Large intestine (tissue), 3 donors: ENCODE results near the gene ZDHHC11. TPM values are rescaled to one million over a fixed set of nuclear protein-coding genes. Genes with fewer than 3 reads are reported as not detected.
A peak's percentile ranks its signal among the peaks of the same experiment; 100 is the strongest.
"Not testable (repeated sequence)": the region's sequence is repeated elsewhere in the genome, so short reads cannot be mapped to it uniquely, and the experiment has no call there.

Experiments used
- DNase-seq, 2 donors: peaks; one replicate each; pipeline versions ENCODE4 v3.0.0 to v3.0.0-alpha.2; 2013
- H3K27ac ChIP-seq: one replicate; pipeline ENCODE4 v1.5.1; 2013; ENCODE audit warnings: low read length
- H3K27me3 ChIP-seq: 2 replicates; pipeline ENCODE4 v1.6.1; 2013; ENCODE audit warnings: low read length; ENCODE audit not compliant: control insufficient read depth, insufficient read depth
- H3K36me3 ChIP-seq: 2 replicates; pipeline ENCODE4 v1.6.1; 2013; ENCODE audit warnings: low read length; ENCODE audit not compliant: control insufficient read depth, insufficient read depth
- H3K4me1 ChIP-seq: one replicate; pipeline ENCODE4 v1.6.1; 2013; ENCODE audit warnings: low read length; ENCODE audit not compliant: control insufficient read depth, insufficient read depth
- H3K4me3 ChIP-seq: one replicate; pipeline ENCODE4 v1.5.1; 2013; ENCODE audit warnings: low read length
- H3K9me3 ChIP-seq: one replicate; pipeline ENCODE4 v1.6.1; 2013; ENCODE audit warnings: mild to moderate bottlenecking, low read depth, low read length, moderate library complexity; ENCODE audit not compliant: control insufficient read depth
- WGBS: methylation state at CpG from one replicate; pipeline ENCODE4 v1.1.5; 2013; ENCODE audit warnings: low lambda C conversion rate; ENCODE audit not compliant: insufficient coverage; 5-methylcytosine and 5-hydroxymethylcytosine counted together
- polyA plus RNA-seq: library from polyadenylated mRNA; unstranded; fragments of 120-200 nt; gene quantifications from one replicate; pipeline ENCODE4 v1.2.1, GENCODE V29; 2013

ZDHHC11 gene
- polyA plus RNA-seq, 1 donor: 41.0 TPM

DNA sequence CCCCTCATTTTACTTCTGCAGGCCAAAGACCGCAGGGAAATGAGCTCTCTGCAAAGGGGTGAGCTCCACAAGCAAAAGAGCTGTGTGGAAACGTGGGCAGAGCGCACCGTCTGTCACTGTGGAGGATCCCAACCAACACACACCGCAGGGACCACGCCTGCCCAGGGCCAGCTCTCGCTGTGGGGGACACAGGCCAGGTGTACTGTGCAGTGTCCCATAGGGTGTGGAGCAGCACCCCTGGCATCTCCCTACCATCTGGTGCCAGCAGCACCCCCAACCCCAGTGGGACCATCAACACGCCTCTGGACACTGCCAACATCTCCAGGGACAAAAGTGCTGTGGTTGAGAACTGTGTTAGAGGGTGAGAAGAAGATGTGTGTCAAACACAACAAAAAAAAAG, 27.9 kb upstream of the ZDHHC11 start:
- not testable (repeated sequence) for H3K4me1 ChIP-seq, H3K9me3 ChIP-seq, H3K27me3 ChIP-seq, DNase-seq, H3K4me3 ChIP-seq, H3K27ac ChIP-seq
- WGBS: no CpG with 5 or more reads among the region's 8 CpGs
- peaks cover 71% of the 10 kb centered on the region for H3K36me3 ChIP-seq

DNA sequence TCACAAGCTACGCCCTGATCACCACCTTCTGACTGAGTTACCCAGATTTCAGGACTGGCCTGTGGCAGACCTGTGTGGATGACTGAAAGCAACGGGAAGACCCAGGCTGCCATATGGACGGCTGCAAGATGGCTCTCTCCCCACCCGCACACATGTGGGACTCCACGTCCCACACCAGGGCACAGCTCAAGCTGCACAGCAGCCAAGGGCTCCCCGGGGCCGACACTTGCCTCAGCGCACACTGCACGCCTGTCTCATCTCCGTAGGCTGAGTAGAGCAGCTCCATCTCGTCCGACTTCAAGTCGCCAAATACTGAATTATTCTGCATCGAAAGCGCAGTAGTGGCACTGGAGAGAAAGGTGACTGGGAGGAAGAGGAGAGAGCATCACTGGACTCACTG, 27.3 kb upstream of the ZDHHC11 start:
- Histone ChIP-seq H3K36me3 (peaks cover 70% of the 10 kb centered on the region), H3K27ac (no peak overlapping the region), H3K9me3 (peaks cover 5% of the 10 kb centered on the region), H3K4me1 (no peaks in the 10 kb centered on the region), H3K4me3 (no peak overlapping the region), H3K27me3 (no peaks in the 10 kb centered on the region)
- no CpG with 5 or more reads among the region's 15 CpGs for WGBS
- no peak for DNase-seq

- DNase-seq: no peak
Measured at GRCh38 chr5:876398-877365, 25.9 kb upstream of the ZDHHC11 start.

GRCh38 chr5:875931-876330, 25.1 kb upstream of the ZDHHC11 start:
- H3K4me3 ChIP-seq: no peak overlapping the region
- no peak for DNase-seq
- peaks cover 68% of the 10 kb centered on the region for H3K36me3 ChIP-seq
- H3K9me3 ChIP-seq: no peaks in the 10 kb centered on the region
- H3K27me3 ChIP-seq: no peaks in the 10 kb centered on the region
- WGBS: 100% methylated on average over 1 of the region's 24 CpGs
- no peaks in the 10 kb centered on the region for H3K4me1 ChIP-seq
- H3K27ac ChIP-seq: no peak overlapping the region

More at GRCh38 chr5:876398-877365, 25.9 kb upstream of the ZDHHC11 start:
- H3K4me1 ChIP-seq: no peaks in the 10 kb centered on the region
- H3K4me3 ChIP-seq: no peak overlapping the region
- H3K27ac ChIP-seq: no peak overlapping the region
- H3K36me3 ChIP-seq: peaks cover 68% of the 10 kb centered on the region
- no peaks in the 10 kb centered on the region for H3K27me3 ChIP-seq
- H3K9me3 ChIP-seq: no peaks in the 10 kb centered on the region
- 60% methylated on average over 1 of the region's 28 CpGs for WGBS

DNA sequence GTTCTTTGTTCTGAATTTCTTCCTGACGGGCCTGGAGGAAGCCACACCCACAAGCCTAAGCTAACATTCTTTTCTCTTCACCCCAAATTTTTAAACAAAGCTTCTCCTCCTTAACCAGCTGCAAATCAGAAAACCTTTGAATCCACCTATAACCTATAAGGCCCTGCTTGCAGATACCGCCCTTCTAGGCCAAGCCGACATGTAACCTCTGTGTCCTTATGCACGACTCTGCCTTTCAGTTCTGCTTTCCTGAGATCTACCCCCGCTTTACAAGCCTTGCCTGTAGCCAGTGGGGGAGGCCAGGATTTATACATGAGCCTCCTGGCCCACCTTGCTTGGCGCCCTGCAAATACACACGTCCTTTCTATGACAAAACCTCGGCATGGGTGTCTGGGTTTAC, 22.5 kb upstream of the ZDHHC11 start:
- peaks cover 91% of the 10 kb centered on the region for H3K36me3 ChIP-seq
- no peaks in the 10 kb centered on the region for H3K27me3 ChIP-seq
- H3K4me1 ChIP-seq: peaks cover 5% of the 10 kb centered on the region
- DNase-seq: no peak
- no peak overlapping the region for H3K27ac ChIP-seq
- WGBS: 50% methylated on average over 1 of the region's 8 CpGs
- no peaks in the 10 kb centered on the region for H3K9me3 ChIP-seq
- H3K4me3 ChIP-seq: no peak overlapping the region

- no CpG with 5 or more reads among the region's 10 CpGs for WGBS
- Histone ChIP-seq H3K27ac (no peak overlapping the region), H3K27me3 (no peaks in the 10 kb centered on the region), H3K9me3 (no peaks in the 10 kb centered on the region), H3K4me3 (no peak overlapping the region), H3K36me3 (peaks cover 85% of the 10 kb centered on the region), H3K4me1 (peaks cover 12% of the 10 kb centered on the region)
- no peak for DNase-seq
Measured at GRCh38 chr5:872301-872700, 21.5 kb upstream of the ZDHHC11 start.

GRCh38 chr5:871596-872298, 21.0 kb upstream of the ZDHHC11 start:
- peaks cover 18% of the 10 kb centered on the region for H3K4me1 ChIP-seq
- no peaks in the 10 kb centered on the region for H3K9me3 ChIP-seq
- H3K36me3 ChIP-seq: peaks cover 84% of the 10 kb centered on the region
- no peak overlapping the region for H3K4me3 ChIP-seq
- 96% methylated on average over 4 of the region's 29 CpGs for WGBS
- DNase-seq: no peak
- no peak overlapping the region for H3K27ac ChIP-seq
- no peaks in the 10 kb centered on the region for H3K27me3 ChIP-seq

- no CpG with 5 or more reads among the region's 5 CpGs for WGBS
- Histone ChIP-seq H3K4me3 (no peak overlapping the region), H3K36me3 (peaks cover 84% of the 10 kb centered on the region)
Measured at GRCh38 chr5:870956-871355, 20.2 kb upstream of the ZDHHC11 start.

DNA sequence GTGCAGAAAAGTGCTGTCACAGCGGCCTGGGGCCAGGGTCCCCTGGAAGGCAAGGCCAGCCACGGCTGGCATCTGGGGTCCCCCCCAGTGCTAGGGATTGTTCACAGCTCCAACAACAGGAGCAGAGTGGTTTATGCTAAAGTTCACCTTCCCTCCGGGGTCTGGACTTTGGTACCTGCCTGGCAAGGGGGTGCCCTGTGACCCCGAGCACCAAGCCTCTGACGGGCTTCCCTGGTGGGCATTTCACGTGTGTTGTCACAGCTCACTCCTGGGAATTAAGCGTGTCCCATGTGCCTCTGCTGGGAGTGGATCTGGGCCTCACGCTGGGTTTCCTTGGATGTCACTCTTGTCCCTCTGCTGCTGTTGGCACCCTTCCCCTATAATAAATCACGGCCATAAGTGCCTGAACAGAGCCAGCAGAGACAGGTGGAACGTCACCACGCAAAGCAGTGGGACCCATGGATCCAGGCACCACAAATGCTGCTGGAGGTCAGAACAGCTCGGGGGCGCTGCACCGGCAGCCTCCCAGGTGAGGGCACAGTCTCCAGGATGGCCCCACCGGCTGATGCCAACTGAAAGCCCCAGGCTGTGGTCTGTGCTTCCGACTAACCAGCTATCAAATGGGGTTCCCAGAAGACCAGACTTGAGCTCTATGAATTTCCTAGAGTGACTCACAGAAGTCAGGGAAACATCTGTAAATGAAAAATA, 17.8 kb upstream of the ZDHHC11 start:
- WGBS: no CpG with 5 or more reads among the region's 16 CpGs
- Histone ChIP-seq H3K9me3 (no peaks in the 10 kb centered on the region), H3K27ac (peak overlapping the region; percentile 48), H3K4me1 (peaks cover 19% of the 10 kb centered on the region), H3K27me3 (no peaks in the 10 kb centered on the region), H3K4me3 (no peak overlapping the region), H3K36me3 (peaks cover 88% of the 10 kb centered on the region)
- peak; percentile 29 to 58 for DNase-seq

More at GRCh38 chr5:870956-871355, 20.2 kb upstream of the ZDHHC11 start:
- Histone ChIP-seq H3K4me1 (peaks cover 19% of the 10 kb centered on the region), H3K27ac (no peak overlapping the region), H3K9me3 (no peaks in the 10 kb centered on the region), H3K27me3 (no peaks in the 10 kb centered on the region)
- DNase-seq: no peak

DNA sequence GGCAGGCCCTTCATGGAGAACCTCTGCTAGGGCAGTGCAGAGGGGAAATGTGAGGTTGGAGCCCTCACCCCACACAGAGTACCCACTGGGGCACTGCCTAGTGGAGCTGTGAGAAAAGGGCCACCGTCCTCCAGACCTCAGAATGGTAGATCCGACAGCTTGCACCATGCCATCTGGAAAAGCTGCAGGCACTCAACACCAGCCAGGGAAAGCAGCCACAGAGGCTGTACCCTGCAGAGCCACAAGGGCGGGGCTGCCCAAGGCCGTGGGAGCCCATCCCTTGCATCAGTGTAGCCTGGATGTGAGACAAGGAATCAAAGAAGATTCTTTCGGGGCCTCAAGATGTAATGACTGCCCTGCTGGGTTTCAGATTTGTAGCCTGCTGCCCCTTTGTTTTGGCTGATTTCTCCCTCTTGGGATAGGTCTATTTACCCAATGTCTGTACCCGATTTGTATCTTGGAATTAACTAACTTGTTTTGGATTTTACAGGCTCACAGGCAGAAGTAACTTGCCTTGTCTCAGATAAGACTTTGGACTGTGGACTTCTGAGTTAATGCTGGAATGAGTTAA, 16.6 kb upstream of the ZDHHC11 start:
- peak; percentile 26 to 75 for DNase-seq
- H3K4me1 ChIP-seq: peaks cover 19% of the 10 kb centered on the region
- H3K36me3 ChIP-seq: peaks cover 90% of the 10 kb centered on the region
- no peak overlapping the region for H3K4me3 ChIP-seq
- peak overlapping the region; percentile 48 for H3K27ac ChIP-seq
- H3K9me3 ChIP-seq: no peaks in the 10 kb centered on the region
- no peaks in the 10 kb centered on the region for H3K27me3 ChIP-seq
- WGBS: no CpG with 5 or more reads among the region's 6 CpGs
